OCI-LY1 (cell line): ENCODE results near the gene CD4.

Experiments used
- EZH2 ChIP-seq: fragments of 200-600 bp; sonication (generic), shearing (Covaris generic); IDR thresholded peaks from 2 replicates; pipeline ENCODE4 v1.8.0; 2017; ENCODE audit warnings: borderline replicate concordance, mixed run types, mild to moderate bottlenecking, antibody characterized with exemption, low read length, moderate library complexity, mixed read lengths
- TF ChIP-seq, protein P1 (sequence below): fragments of 200-600 bp; sonication (generic), shearing (Covaris generic); IDR thresholded peaks from 2 replicates; pipeline ENCODE4 v1.5.1; 2017; ENCODE audit warnings: mild to moderate bottlenecking, antibody characterized with exemption, low read length, moderate library complexity, mixed read lengths

DNA sequence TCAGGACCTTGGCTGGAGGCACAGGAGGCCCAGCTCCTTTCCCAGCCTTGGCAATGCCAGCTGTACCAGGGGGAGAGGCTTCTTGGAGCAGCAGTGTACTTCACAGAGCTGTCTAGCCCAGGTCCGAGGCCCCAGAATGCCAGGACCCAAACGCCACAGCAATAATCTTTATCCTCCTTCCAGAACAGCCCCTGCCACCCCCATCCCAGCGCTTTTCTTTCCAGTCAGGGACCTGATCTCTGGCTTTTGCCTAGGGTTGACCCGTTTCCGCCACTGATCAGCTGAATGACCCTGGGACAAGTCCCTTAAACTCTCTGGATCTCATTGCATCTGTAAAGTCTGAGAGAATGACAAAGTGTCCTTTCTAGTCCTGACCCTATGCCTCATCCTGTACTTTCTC is 11.9 kb upstream of the CD4 start:
- TF ChIP-seq, protein P1, sequence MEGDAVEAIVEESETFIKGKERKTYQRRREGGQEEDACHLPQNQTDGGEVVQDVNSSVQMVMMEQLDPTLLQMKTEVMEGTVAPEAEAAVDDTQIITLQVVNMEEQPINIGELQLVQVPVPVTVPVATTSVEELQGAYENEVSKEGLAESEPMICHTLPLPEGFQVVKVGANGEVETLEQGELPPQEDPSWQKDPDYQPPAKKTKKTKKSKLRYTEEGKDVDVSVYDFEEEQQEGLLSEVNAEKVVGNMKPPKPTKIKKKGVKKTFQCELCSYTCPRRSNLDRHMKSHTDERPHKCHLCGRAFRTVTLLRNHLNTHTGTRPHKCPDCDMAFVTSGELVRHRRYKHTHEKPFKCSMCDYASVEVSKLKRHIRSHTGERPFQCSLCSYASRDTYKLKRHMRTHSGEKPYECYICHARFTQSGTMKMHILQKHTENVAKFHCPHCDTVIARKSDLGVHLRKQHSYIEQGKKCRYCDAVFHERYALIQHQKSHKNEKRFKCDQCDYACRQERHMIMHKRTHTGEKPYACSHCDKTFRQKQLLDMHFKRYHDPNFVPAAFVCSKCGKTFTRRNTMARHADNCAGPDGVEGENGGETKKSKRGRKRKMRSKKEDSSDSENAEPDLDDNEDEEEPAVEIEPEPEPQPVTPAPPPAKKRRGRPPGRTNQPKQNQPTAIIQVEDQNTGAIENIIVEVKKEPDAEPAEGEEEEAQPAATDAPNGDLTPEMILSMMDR = no peak
- TF ChIP-seq EZH2 = no peak
